Common myeloid progenitor, CD34-positive (primary cell): Measurements from ENCODE around the gene FGD3.
A peak's percentile ranks its signal among the peaks of the same experiment; 100 is the strongest.

ENCODE experiments used
- CTCF ChIA-PET: fragments of 350-600 bp; sonication (Branson Sonifier 250); formaldehyde crosslinking; loops from one replicate; lab custom pipeline; 2021; ENCODE audit warnings: antibody characterized with exemption; lab: Charles Lee
- POLR2A ChIA-PET: fragments of 350-600 bp; sonication (Branson Sonifier 250); formaldehyde crosslinking; loops from one replicate; lab custom pipeline; 2021; ENCODE audit warnings: antibody characterized with exemption; lab: Charles Lee
- DNase-seq, 3 donors: peaks; one replicate each; pipeline versions ENCODE4 v3.0.0 to v3.0.0-alpha.2; 2013
- H3K27ac ChIP-seq, 2 experiments: 1 replicate in 1 of 2; 2 replicates in 1 of 2; pipeline ENCODE4 v1.7.0; 2013; ENCODE audit warnings: inconsistent platforms in 2 of 2, low read length in 2 of 2, mild to moderate bottlenecking in 2 of 2, low read depth in 1 of 2, moderate library complexity in 1 of 2; ENCODE audit not compliant: severe bottlenecking in 2 of 2, insufficient read depth in 1 of 2, poor library complexity in 1 of 2
- H3K27me3 ChIP-seq, 5 experiments: replicated peaks in 2 of 5; 1 replicate in 3 of 5; 2 replicates in 2 of 5; pipeline versions ENCODE4 v1.6.1 to v1.7.0; 2013; ENCODE audit warnings: low read length in 4 of 5, mild to moderate bottlenecking in 2 of 5, moderate library complexity in 2 of 5, inconsistent platforms in 1 of 5; ENCODE audit not compliant: insufficient read depth in 5 of 5, control insufficient read depth in 4 of 5
- H3K36me3 ChIP-seq, 4 experiments: 1 replicate in 2 of 4; 2 replicates in 2 of 4; pipeline versions ENCODE4 v1.6.1 to v1.7.0; 2013; ENCODE audit warnings: low read length in 3 of 4, control low read depth in 1 of 4, mild to moderate bottlenecking in 1 of 4; ENCODE audit not compliant: control insufficient read depth in 4 of 4, insufficient read depth in 4 of 4
- H3K4me1 ChIP-seq, 4 experiments: 1 replicate in 3 of 4; 2 replicates in 1 of 4; pipeline versions ENCODE4 v1.6.1 to v1.7.1; 2013; ENCODE audit warnings: low read length in 3 of 4, mild to moderate bottlenecking in 3 of 4, control low read depth in 1 of 4, inconsistent platforms in 1 of 4, moderate library complexity in 1 of 4; ENCODE audit not compliant: control insufficient read depth in 4 of 4, insufficient read depth in 4 of 4; ENCODE audit errors: control extremely low read depth in 1 of 4
- H3K4me3 ChIP-seq, 7 experiments: 1 replicate in 4 of 7; 2 replicates in 3 of 7; pipeline versions ENCODE4 v1.5.1 to v1.7.0; 2013; ENCODE audit warnings: mild to moderate bottlenecking in 7 of 7, low read length in 6 of 7, moderate library complexity in 6 of 7, inconsistent platforms in 2 of 7, low read depth in 2 of 7, control low read depth in 1 of 7; ENCODE audit not compliant: insufficient read depth in 4 of 7, control insufficient read depth in 1 of 7; ENCODE audit errors: extremely low read depth in 1 of 7
- H3K9me3 ChIP-seq, 5 experiments: 1 replicate in 4 of 5; 2 replicates in 1 of 5; pipeline versions ENCODE4 v1.6.1 to v1.7.1; 2013; ENCODE audit warnings: low read length in 4 of 5, mild to moderate bottlenecking in 2 of 5, inconsistent platforms in 1 of 5, low read depth in 1 of 5, moderate library complexity in 1 of 5; ENCODE audit not compliant: control insufficient read depth in 4 of 5, insufficient read depth in 2 of 5; ENCODE audit errors: control extremely low read depth in 1 of 5
- WGBS: methylation state at CpG from one replicate; pipeline ENCODE4 v1.1.5; 2013; ENCODE audit not compliant: insufficient coverage; 5-methylcytosine and 5-hydroxymethylcytosine counted together

The FGD3 gene

GRCh38 chr9:93059715-93060578, 112.6 kb downstream of the FGD3 start:
- DNase-seq = no peak
- Histone ChIP-seq H3K36me3 (no peaks in the 10 kb centered on the region), H3K27ac (peak overlapping the region in 1 of 2 experiments; percentile 71), H3K4me3 (peak overlapping the region in 6 of 7 experiments; percentile 35 to 77 (median 62)), H3K4me1 (peaks cover 7 to 80% (median 78%) of the 10 kb centered on the region in 4 experiments), H3K9me3 (no peaks in the 10 kb centered on the region), H3K27me3 (no peaks in the 10 kb centered on the region)
- ChIA-PET POLR2A (interaction anchor here (1.0 to 1.4 kb wide), 2 partner anchors 36 to 38 kb away, joined by 3 to 4 read pairs; partner anchors contain the start of gene CARD19), CTCF (interaction anchor here (0.8 to 1.7 kb wide), 11 partner anchors 9 to 103 kb away, joined by 3 to 5 read pairs (median 3); no protein-coding TSS in a partner anchor)
- 22% methylated on average over 6 of the region's 7 CpGs for WGBS

- DNase-seq = no peak
- Histone ChIP-seq H3K9me3 (no peaks in the 10 kb centered on the region), H3K4me3 (no peak overlapping the region), H3K4me1 (peaks cover 10 to 87% (median 83%) of the 10 kb centered on the region in 4 experiments), H3K36me3 (no peaks in the 10 kb centered on the region), H3K27ac (peak overlapping the region in 1 of 2 experiments; percentile 5), H3K27me3 (no peaks in the 10 kb centered on the region)
- ChIA-PET POLR2A (no interaction called here), CTCF (interaction anchor here (0.6 to 1.6 kb wide), 8 partner anchors 10 to 97 kb away, joined by 3 read pairs; no protein-coding TSS in a partner anchor)
- 88% methylated on average over 4 of the region's 8 CpGs for WGBS
Measured at GRCh38 chr9:93060746-93061259, 113.5 kb downstream of the FGD3 start.

- Histone ChIP-seq H3K9me3 (no peaks in the 10 kb centered on the region), H3K4me3 (no peak overlapping the region), H3K4me1 (peaks cover 11 to 92% (median 88%) of the 10 kb centered on the region in 4 experiments), H3K36me3 (no peaks in the 10 kb centered on the region), H3K27ac (peak overlapping the region in 1 of 2 experiments; percentile 45), H3K27me3 (no peaks in the 10 kb centered on the region)
- 94% methylated on average over 4 of the region's 4 CpGs for WGBS
- ChIA-PET CTCF (interaction anchor here (0.6 to 1.6 kb wide), 6 partner anchors 10 to 97 kb away, joined by 3 to 6 read pairs (median 3); no protein-coding TSS in a partner anchor), POLR2A (no interaction called here)
- no peak for DNase-seq
Measured at GRCh38 chr9:93061260-93061751, 114.0 kb downstream of the FGD3 start.

GRCh38 chr9:93061791-93062763, 114.8 kb downstream of the FGD3 start:
- Histone ChIP-seq H3K27me3 (no peaks in the 10 kb centered on the region), H3K4me3 (no peak overlapping the region), H3K27ac (peak overlapping the region in 1 of 2 experiments; percentile 45), H3K4me1 (peaks cover 8 to 92% (median 88%) of the 10 kb centered on the region in 4 experiments), H3K9me3 (no peaks in the 10 kb centered on the region), H3K36me3 (no peaks in the 10 kb centered on the region)
- CTCF ChIA-PET = interaction anchor here (0.8 to 1.4 kb wide), 5 partner anchors 8 to 58 kb away, joined by 3 to 6 read pairs (median 3); no protein-coding TSS in a partner anchor
- 88% methylated on average over 19 of the region's 19 CpGs for WGBS
- POLR2A ChIA-PET = no interaction called here
- no peak for DNase-seq

GRCh38 chr9:93064392-93065134, 117.2 kb downstream of the FGD3 start:
- Histone ChIP-seq H3K36me3 (no peaks in the 10 kb centered on the region), H3K9me3 (no peaks in the 10 kb centered on the region), H3K27me3 (no peaks in the 10 kb centered on the region), H3K4me1 (peaks cover 8 to 78% (median 70%) of the 10 kb centered on the region in 4 experiments), H3K4me3 (peak overlapping the region in 2 of 7 experiments; percentile 37 to 40), H3K27ac (peak overlapping the region; percentile 13 to 65)
- 43% methylated on average over 10 of the region's 12 CpGs for WGBS
- peak; percentile 93 to 99 (median 99) for DNase-seq
- ChIA-PET CTCF (interaction anchor here (0.7 to 5.1 kb wide), 13 partner anchors 9 to 61 kb away, joined by 3 to 28 read pairs (median 6); no protein-coding TSS in a partner anchor), POLR2A (interaction anchor here (0.8 to 2.4 kb wide), 4 partner anchors 19 to 44 kb away, joined by 3 to 13 read pairs (median 4); partner anchors contain the start of gene CARD19)
